ENCODE data around the gene SAP30.

The SAP30 gene

GRCh38 chr4:173360587-173361221 is 10.1 kb upstream of the SAP30 start:
- no peak overlapping the region for H3K4me3 ChIP-seq (ENCODE audit: low read depth, low read length, poor library complexity, severe bottlenecking)
- TF ChIP-seq CTCF (IDR thresholded peaks at IDR 0.05; ENCODE audit: low read length) (peak; percentile 39), EZH2 (IDR thresholded peaks at IDR 0.05; ENCODE audit: borderline replicate concordance, low read length) (no peak)
- no peaks in the 10 kb centered on the region for H3K27me3 ChIP-seq (ENCODE audit: insufficient read depth, low read length)
- H2AFZ ChIP-seq (ENCODE audit: low read length) = no peak overlapping the region
- peaks cover 6% of the 10 kb centered on the region for H3K4me1 ChIP-seq (ENCODE audit: insufficient read depth, low read length, severe bottlenecking)
- H3F3A ChIP-seq (ENCODE audit: insufficient read depth, low read length) = no peaks in the 10 kb centered on the region
- no peak overlapping the region for H3K27ac ChIP-seq (ENCODE audit: low read depth, low read length, poor library complexity, severe bottlenecking)
- H3K9me3 ChIP-seq (ENCODE audit: low read length) = no peaks in the 10 kb centered on the region
- no peaks in the 10 kb centered on the region for H3K9me2 ChIP-seq (ENCODE audit: low read depth, low read length)
- no peaks in the 10 kb centered on the region for H3K36me3 ChIP-seq (ENCODE audit: insufficient read depth, low read length)
- no peak overlapping the region for H3K4me2 ChIP-seq (ENCODE audit: low read length)
- H3K79me2 ChIP-seq (ENCODE audit: insufficient read depth, low read length) = no peaks in the 10 kb centered on the region
- no peak overlapping the region for H3K9ac ChIP-seq (ENCODE audit: low read length)
- no peaks in the 10 kb centered on the region for H4K20me1 ChIP-seq (ENCODE audit: insufficient read depth, low read length)

GRCh38 chr4:173362666-173363065 is 8.1 kb upstream of the SAP30 start:
- no peaks in the 10 kb centered on the region for H4K20me1 ChIP-seq (ENCODE audit: insufficient read depth, low read length)
- H3K27ac ChIP-seq (ENCODE audit: low read depth, low read length, poor library complexity, severe bottlenecking) = no peak overlapping the region
- H3K4me2 ChIP-seq (ENCODE audit: low read length) = no peak overlapping the region
- no peak overlapping the region for H3K4me3 ChIP-seq (ENCODE audit: low read depth, low read length, poor library complexity, severe bottlenecking)
- H3K36me3 ChIP-seq (ENCODE audit: insufficient read depth, low read length) = no peaks in the 10 kb centered on the region
- no peaks in the 10 kb centered on the region for H3K9me3 ChIP-seq (ENCODE audit: low read length)
- no peaks in the 10 kb centered on the region for H3K27me3 ChIP-seq (ENCODE audit: insufficient read depth, low read length)
- no peak overlapping the region for H3K9ac ChIP-seq (ENCODE audit: low read length)
- no peaks in the 10 kb centered on the region for H3K9me2 ChIP-seq (ENCODE audit: low read depth, low read length)
- H3K79me2 ChIP-seq (ENCODE audit: insufficient read depth, low read length) = no peaks in the 10 kb centered on the region
- no peak for TF ChIP-seq EZH2 (IDR thresholded peaks at IDR 0.05; ENCODE audit: borderline replicate concordance, low read length)
- TF ChIP-seq CTCF (IDR thresholded peaks at IDR 0.05; ENCODE audit: low read length) = no peak
- H2AFZ ChIP-seq (ENCODE audit: low read length) = no peak overlapping the region
- peaks cover 15% of the 10 kb centered on the region for H3K4me1 ChIP-seq (ENCODE audit: insufficient read depth, low read length, severe bottlenecking)
- H3F3A ChIP-seq (ENCODE audit: insufficient read depth, low read length) = no peaks in the 10 kb centered on the region

GRCh38 chr4:173365359-173365996 is 5.3 kb upstream of the SAP30 start:
- H3K9me2 ChIP-seq (ENCODE audit: low read depth, low read length) = no peaks in the 10 kb centered on the region
- no peak overlapping the region for H3K4me3 ChIP-seq (ENCODE audit: low read depth, low read length, poor library complexity, severe bottlenecking)
- H3K9me3 ChIP-seq (ENCODE audit: low read length) = no peaks in the 10 kb centered on the region
- no peaks in the 10 kb centered on the region for H3F3A ChIP-seq (ENCODE audit: insufficient read depth, low read length)
- no peak for TF ChIP-seq CTCF (IDR thresholded peaks at IDR 0.05; ENCODE audit: low read length)
- TF ChIP-seq EZH2 (IDR thresholded peaks at IDR 0.05; ENCODE audit: borderline replicate concordance, low read length) = no peak
- no peak overlapping the region for H3K4me2 ChIP-seq (ENCODE audit: low read length)
- H3K9ac ChIP-seq (ENCODE audit: low read length) = no peak overlapping the region
- H3K4me1 ChIP-seq (ENCODE audit: insufficient read depth, low read length, severe bottlenecking) = peaks cover 28% of the 10 kb centered on the region
- H3K27ac ChIP-seq (ENCODE audit: low read depth, low read length, poor library complexity, severe bottlenecking) = no peak overlapping the region
- no peaks in the 10 kb centered on the region for H3K27me3 ChIP-seq (ENCODE audit: insufficient read depth, low read length)
- H2AFZ ChIP-seq (ENCODE audit: low read length) = no peak overlapping the region
- no peaks in the 10 kb centered on the region for H4K20me1 ChIP-seq (ENCODE audit: insufficient read depth, low read length)
- no peaks in the 10 kb centered on the region for H3K36me3 ChIP-seq (ENCODE audit: insufficient read depth, low read length)
- H3K79me2 ChIP-seq (ENCODE audit: insufficient read depth, low read length) = no peaks in the 10 kb centered on the region

All from OCI-LY1 (cell line).